Measurements from ENCODE around the gene SMARCAD1. TPM values are rescaled to one million over a fixed set of nuclear protein-coding genes. Genes with fewer than 3 reads are reported as not detected.

Gene SMARCAD1
- total and polyA plus RNA-seq, 2 experiments from 2014 or later = 14.7 to 58.1 TPM

DNA sequence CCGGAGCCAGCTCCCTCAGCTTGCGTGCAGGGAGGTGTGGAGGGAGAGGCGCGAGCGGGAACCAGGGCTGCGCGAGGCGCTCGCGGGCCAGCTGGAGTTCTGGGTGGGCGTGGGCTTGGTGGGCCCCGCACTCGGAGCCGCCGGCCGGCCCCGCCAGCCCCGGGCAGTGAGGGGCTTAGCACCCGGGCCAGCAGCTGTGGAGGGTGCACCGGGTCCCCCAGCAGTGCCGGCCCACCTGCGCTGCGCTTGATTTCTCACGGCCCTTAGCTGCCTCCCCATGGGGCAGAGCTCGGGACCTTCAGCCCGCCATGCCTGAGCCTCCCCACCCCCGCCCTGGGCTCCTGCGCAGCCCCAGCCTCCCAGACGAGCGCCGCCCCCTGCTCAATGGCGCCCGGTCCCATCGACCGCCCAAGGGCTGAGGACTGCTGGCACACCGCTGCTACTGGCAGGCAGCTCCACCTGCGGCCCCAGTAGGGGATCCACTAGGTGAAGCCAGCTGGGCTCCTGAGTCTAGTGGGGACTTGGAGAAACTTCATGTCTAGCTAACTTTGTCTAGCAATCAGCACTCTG, 37.8 kb upstream of the SMARCAD1 start:
- H3K4me2 ChIP-seq = no peak overlapping the region
- TF ChIP-seq, protein P1, sequence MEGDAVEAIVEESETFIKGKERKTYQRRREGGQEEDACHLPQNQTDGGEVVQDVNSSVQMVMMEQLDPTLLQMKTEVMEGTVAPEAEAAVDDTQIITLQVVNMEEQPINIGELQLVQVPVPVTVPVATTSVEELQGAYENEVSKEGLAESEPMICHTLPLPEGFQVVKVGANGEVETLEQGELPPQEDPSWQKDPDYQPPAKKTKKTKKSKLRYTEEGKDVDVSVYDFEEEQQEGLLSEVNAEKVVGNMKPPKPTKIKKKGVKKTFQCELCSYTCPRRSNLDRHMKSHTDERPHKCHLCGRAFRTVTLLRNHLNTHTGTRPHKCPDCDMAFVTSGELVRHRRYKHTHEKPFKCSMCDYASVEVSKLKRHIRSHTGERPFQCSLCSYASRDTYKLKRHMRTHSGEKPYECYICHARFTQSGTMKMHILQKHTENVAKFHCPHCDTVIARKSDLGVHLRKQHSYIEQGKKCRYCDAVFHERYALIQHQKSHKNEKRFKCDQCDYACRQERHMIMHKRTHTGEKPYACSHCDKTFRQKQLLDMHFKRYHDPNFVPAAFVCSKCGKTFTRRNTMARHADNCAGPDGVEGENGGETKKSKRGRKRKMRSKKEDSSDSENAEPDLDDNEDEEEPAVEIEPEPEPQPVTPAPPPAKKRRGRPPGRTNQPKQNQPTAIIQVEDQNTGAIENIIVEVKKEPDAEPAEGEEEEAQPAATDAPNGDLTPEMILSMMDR (IDR thresholded peaks at IDR 0.05; ENCODE audit: poor library complexity) = no peak
- no peak for TF ChIP-seq EZH2 (IDR thresholded peaks at IDR 0.05; ENCODE audit: borderline replicate concordance)
- no peak for TF ChIP-seq EZH2phosphoT487 (IDR thresholded peaks at IDR 0.05; ENCODE audit: low read depth, severe bottlenecking, unreplicated experiment)
- WGBS (ENCODE audit: low lambda C conversion rate, missing lambda C conversion rate) = 100% methylated on average over 17 of the region's 37 CpGs

DNA sequence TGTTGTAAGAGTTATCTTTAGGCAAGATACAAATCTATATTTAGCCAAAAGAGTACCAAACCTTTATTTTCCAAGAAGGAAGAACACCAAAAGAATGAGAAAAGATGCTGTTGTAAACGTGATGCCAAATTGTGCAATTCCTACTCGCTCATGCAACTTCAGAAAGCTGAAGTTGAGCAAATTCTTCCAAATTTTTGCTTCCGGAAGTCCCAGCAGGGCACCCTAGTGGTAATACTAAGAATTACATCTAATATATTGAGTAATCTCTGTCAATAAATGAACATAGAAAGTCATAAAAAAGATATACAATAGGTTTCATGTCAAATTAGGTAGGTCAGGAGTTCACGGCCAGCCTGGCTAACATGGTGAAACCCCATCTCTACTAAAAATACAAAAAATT, 36.0 kb upstream of the SMARCAD1 start:
- no peak for DNase-seq (ENCODE audit: low spot score)
- Histone ChIP-seq H2AFZ (no peak overlapping the region), H3K9me2 (replicated peaks; ENCODE audit: insufficient read depth) (no peaks in the 10 kb centered on the region), H3K4me3 (no peak overlapping the region), H4K20me1 (ENCODE audit: insufficient read depth, poor library complexity, severe bottlenecking) (no peaks in the 10 kb centered on the region), H3K27me3 (no peaks in the 10 kb centered on the region), H3K9me3 (ENCODE audit: low read depth) (no peaks in the 10 kb centered on the region), H3K4me1 (ENCODE audit: insufficient read depth) (no peaks in the 10 kb centered on the region), H3K4me2 (no peak overlapping the region), H3K27ac (no peak overlapping the region), H3K36me3 (replicated peaks; ENCODE audit: insufficient read depth, low read depth) (no peaks in the 10 kb centered on the region), H3K79me2 (no peaks in the 10 kb centered on the region)
- TF ChIP-seq, protein P1 (IDR thresholded peaks at IDR 0.05; ENCODE audit: poor library complexity) = no peak
- TF ChIP-seq EZH2 (IDR thresholded peaks at IDR 0.05; ENCODE audit: borderline replicate concordance) (no peak), EZH2phosphoT487 (IDR thresholded peaks at IDR 0.05; ENCODE audit: low read depth, severe bottlenecking, unreplicated experiment) (no peak)
- 90% methylated on average over 4 of the region's 4 CpGs for WGBS (ENCODE audit: low lambda C conversion rate, missing lambda C conversion rate)

More for the DNA sequence above, 37.8 kb upstream of the SMARCAD1 start:
- H4K20me1 ChIP-seq (ENCODE audit: insufficient read depth, poor library complexity, severe bottlenecking) = no peaks in the 10 kb centered on the region
- H3K27me3 ChIP-seq = no peaks in the 10 kb centered on the region
- H3K36me3 ChIP-seq (replicated peaks; ENCODE audit: insufficient read depth, low read depth) = no peaks in the 10 kb centered on the region
- no peak overlapping the region for H3K4me3 ChIP-seq
- no peaks in the 10 kb centered on the region for H3K4me1 ChIP-seq (ENCODE audit: insufficient read depth)
- no peak overlapping the region for H3K27ac ChIP-seq
- no peaks in the 10 kb centered on the region for H3K9me3 ChIP-seq (ENCODE audit: low read depth)
- no peak for DNase-seq (ENCODE audit: low spot score)
- H2AFZ ChIP-seq = no peak overlapping the region
- H3K9me2 ChIP-seq (replicated peaks; ENCODE audit: insufficient read depth) = no peaks in the 10 kb centered on the region
- H3K79me2 ChIP-seq = no peaks in the 10 kb centered on the region

DNA sequence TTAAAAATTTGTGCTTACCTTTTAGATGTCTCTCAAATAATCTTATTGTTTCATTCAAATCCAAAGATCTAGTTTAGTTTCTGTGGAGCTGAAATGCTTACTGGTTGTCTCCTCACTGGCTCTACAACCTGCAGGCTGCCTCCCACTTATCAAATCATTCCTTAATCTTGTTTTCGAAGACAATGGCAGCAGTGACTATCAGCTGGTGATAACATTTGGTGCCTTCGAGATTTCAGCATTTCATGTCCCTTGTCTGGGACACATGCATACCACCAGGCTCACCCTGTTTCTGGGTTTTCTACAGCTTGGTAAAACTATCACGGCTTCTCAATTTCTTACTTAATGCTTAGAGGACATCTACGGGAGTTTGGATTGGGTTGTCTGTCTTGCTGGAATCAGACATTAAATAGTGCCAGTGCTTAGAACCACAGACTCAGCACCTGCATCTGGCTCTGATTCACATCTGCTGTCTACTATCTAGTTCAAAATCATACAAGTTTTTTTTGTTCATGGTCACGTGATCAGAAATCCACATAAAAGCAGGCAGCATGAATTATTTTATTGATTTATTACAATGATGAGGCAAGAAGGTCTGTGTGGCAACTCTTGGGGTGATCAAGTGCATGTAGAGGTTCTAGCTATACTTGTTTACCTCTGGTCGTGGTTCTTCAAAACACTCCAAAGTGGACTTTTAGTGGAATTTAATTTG, 32.0 kb upstream of the SMARCAD1 start:
- Histone ChIP-seq H2AFZ (no peak overlapping the region), H3K4me2 (no peak overlapping the region), H3K27ac (no peak overlapping the region), H3K36me3 (replicated peaks; ENCODE audit: insufficient read depth, low read depth) (no peaks in the 10 kb centered on the region), H3K9me2 (replicated peaks; ENCODE audit: insufficient read depth) (no peaks in the 10 kb centered on the region), H3K27me3 (no peaks in the 10 kb centered on the region), H3K4me1 (ENCODE audit: insufficient read depth) (no peaks in the 10 kb centered on the region), H3K9me3 (ENCODE audit: low read depth) (no peaks in the 10 kb centered on the region), H3K4me3 (no peak overlapping the region), H4K20me1 (ENCODE audit: insufficient read depth, poor library complexity, severe bottlenecking) (no peaks in the 10 kb centered on the region), H3K79me2 (no peaks in the 10 kb centered on the region)
- 51% methylated on average over 6 of the region's 6 CpGs for WGBS (ENCODE audit: low lambda C conversion rate, missing lambda C conversion rate)
- DNase-seq (ENCODE audit: low spot score) = no peak
- TF ChIP-seq EZH2 (IDR thresholded peaks at IDR 0.05; ENCODE audit: borderline replicate concordance) (no peak), EZH2phosphoT487 (IDR thresholded peaks at IDR 0.05; ENCODE audit: low read depth, severe bottlenecking, unreplicated experiment) (no peak)
- TF ChIP-seq, protein P1 (IDR thresholded peaks at IDR 0.05; ENCODE audit: poor library complexity) = no peak
